Parathyroid adenoma (tissue), 2 donors: ENCODE results near the gene FNDC1.

Experiments used
- H2AFZ ChIP-seq: fragments of 300-600 bp; sonication (generic); one replicate; pipeline ENCODE4 v1.7.0; 2017; ENCODE audit warnings: antibody characterized with exemption, mild to moderate bottlenecking
- H3K27ac ChIP-seq: fragments of 300-600 bp; sonication (generic); one replicate; pipeline ENCODE4 v1.7.0; 2017
- H3K27me3 ChIP-seq: fragments of 300-600 bp; sonication (generic); one replicate; pipeline ENCODE4 v1.7.0; 2017; ENCODE audit warnings: low read length; ENCODE audit not compliant: control insufficient read depth, insufficient read depth
- H3K36me3 ChIP-seq: fragments of 300-600 bp; sonication (generic); one replicate; pipeline ENCODE4 v1.7.0; 2017; ENCODE audit warnings: low read length; ENCODE audit not compliant: control insufficient read depth, insufficient read depth
- H3K4me1 ChIP-seq: fragments of 300-600 bp; sonication (generic); one replicate; pipeline ENCODE4 v1.7.0; 2017; ENCODE audit warnings: control low read depth
- H3K4me2 ChIP-seq: fragments of 300-600 bp; sonication (generic); one replicate; pipeline ENCODE4 v1.7.0; 2017; ENCODE audit warnings: low read length
- H3K4me3 ChIP-seq: fragments of 300-600 bp; sonication (generic); one replicate; pipeline ENCODE4 v1.7.0; 2017; ENCODE audit warnings: low read depth, low read length
- H3K79me2 ChIP-seq: fragments of 300-600 bp; sonication (generic); one replicate; pipeline ENCODE4 v1.7.0; 2017; ENCODE audit warnings: control low read depth
- H3K9ac ChIP-seq: fragments of 300-600 bp; sonication (generic); one replicate; pipeline ENCODE4 v1.7.0; 2017; ENCODE audit warnings: mild to moderate bottlenecking
- H3K9me3 ChIP-seq: fragments of 300-600 bp; sonication (generic); one replicate; pipeline ENCODE4 v1.7.0; 2017; ENCODE audit warnings: low read length; ENCODE audit not compliant: control insufficient read depth
- TF ChIP-seq, protein P1 (sequence below): fragments of 300-600 bp; sonication (generic); IDR thresholded peaks from one replicate; pipeline ENCODE4 v1.7.0; 2017; ENCODE audit warnings: antibody characterized with exemption, mild to moderate bottlenecking
- donor health status: primary hyperparathyroidism.

FNDC1 gene

DNA sequence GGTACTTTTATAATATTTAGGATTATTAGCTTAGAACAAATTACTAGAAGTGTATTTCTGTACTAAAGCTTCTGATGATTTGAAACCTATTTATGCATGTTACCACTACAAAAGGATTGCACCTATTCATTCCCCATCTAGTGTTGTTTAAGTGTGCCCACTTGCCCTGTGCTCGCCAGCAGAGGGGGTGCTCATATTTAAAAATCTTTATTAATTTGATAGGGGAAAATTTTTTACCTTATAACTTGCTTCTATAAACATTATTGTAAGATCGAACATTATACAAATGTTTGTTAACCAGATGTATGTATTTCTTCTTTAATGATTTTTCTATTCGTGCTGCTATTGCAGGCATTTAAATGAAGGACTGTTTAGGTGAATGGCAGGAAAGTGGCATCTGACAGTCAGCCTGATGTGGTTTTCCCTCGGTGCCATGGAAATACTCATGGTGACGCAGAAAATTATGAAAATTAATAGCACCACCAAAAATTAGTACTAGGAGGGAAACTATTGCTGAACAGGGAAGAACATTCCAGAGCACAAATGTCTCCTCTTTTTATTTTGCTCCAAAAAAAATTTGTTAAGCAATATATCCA, 44.1 kb upstream of the FNDC1 start:
- H3K27me3 ChIP-seq, result no peaks in the 10 kb centered on the region
- no peak overlapping the region for H3K4me3 ChIP-seq
- H3K79me2 ChIP-seq, result no peaks in the 10 kb centered on the region
- H2AFZ ChIP-seq, result no peak overlapping the region
- no peak overlapping the region for H3K4me2 ChIP-seq
- no peaks in the 10 kb centered on the region for H3K36me3 ChIP-seq
- no peak overlapping the region for H3K27ac ChIP-seq
- TF ChIP-seq, protein P1, sequence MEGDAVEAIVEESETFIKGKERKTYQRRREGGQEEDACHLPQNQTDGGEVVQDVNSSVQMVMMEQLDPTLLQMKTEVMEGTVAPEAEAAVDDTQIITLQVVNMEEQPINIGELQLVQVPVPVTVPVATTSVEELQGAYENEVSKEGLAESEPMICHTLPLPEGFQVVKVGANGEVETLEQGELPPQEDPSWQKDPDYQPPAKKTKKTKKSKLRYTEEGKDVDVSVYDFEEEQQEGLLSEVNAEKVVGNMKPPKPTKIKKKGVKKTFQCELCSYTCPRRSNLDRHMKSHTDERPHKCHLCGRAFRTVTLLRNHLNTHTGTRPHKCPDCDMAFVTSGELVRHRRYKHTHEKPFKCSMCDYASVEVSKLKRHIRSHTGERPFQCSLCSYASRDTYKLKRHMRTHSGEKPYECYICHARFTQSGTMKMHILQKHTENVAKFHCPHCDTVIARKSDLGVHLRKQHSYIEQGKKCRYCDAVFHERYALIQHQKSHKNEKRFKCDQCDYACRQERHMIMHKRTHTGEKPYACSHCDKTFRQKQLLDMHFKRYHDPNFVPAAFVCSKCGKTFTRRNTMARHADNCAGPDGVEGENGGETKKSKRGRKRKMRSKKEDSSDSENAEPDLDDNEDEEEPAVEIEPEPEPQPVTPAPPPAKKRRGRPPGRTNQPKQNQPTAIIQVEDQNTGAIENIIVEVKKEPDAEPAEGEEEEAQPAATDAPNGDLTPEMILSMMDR, result no peak
- no peak overlapping the region for H3K9ac ChIP-seq
- H3K4me1 ChIP-seq, result no peaks in the 10 kb centered on the region
- no peaks in the 10 kb centered on the region for H3K9me3 ChIP-seq

DNA sequence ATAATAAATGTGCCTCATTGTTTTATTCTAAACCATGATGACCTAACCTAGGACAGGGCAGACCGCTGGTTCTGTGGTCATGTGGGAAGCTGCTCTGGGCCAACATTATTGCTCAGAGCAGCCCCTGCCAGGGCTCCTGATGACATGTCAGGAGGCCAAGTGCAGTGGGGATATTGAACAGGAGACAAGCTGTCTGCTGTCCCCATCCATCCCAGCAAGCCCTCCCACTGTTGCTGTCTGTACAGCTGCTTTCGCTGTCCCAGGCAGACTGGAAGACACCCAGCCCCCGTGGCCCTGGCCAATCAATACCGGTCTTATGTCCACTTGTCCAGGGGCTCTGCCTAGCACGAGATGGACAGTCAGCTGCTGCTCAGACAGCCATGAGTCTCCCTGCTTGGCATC, 43.2 kb upstream of the FNDC1 start:
- Histone ChIP-seq H3K4me1 (no peaks in the 10 kb centered on the region), H3K36me3 (no peaks in the 10 kb centered on the region), H3K9ac (no peak overlapping the region), H3K4me2 (no peak overlapping the region), H2AFZ (no peak overlapping the region), H3K9me3 (no peaks in the 10 kb centered on the region), H3K4me3 (no peak overlapping the region), H3K27me3 (no peaks in the 10 kb centered on the region), H3K79me2 (no peaks in the 10 kb centered on the region), H3K27ac (no peak overlapping the region)
- TF ChIP-seq, protein P1, result no peak

DNA sequence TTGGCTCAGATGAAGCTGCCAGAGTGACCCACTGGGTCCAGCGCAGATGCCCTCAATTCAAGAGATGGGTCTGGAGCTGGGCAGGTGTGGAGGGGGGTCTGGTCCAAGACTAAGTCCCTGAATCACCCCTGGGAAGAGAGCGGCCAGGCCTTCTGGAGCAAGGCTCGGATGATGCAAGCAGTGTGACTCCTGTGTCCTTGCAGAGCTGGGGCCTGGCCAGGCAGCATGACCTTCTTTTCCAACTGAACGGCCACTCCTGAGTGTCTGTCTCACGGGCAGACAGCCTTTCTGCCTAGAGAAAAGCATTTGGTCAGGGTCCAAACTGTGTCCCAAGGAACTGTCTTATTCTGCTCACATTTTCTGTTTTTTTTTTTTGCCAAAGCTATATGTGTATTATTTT, 42.6 kb upstream of the FNDC1 start:
- Histone ChIP-seq H3K4me1 (no peaks in the 10 kb centered on the region), H3K27me3 (no peaks in the 10 kb centered on the region), H2AFZ (no peak overlapping the region), H3K4me3 (no peak overlapping the region), H3K9ac (no peak overlapping the region), H3K4me2 (no peak overlapping the region), H3K79me2 (no peaks in the 10 kb centered on the region), H3K36me3 (no peaks in the 10 kb centered on the region), H3K9me3 (no peaks in the 10 kb centered on the region), H3K27ac (no peak overlapping the region)
- TF ChIP-seq, protein P1, result no peak

DNA sequence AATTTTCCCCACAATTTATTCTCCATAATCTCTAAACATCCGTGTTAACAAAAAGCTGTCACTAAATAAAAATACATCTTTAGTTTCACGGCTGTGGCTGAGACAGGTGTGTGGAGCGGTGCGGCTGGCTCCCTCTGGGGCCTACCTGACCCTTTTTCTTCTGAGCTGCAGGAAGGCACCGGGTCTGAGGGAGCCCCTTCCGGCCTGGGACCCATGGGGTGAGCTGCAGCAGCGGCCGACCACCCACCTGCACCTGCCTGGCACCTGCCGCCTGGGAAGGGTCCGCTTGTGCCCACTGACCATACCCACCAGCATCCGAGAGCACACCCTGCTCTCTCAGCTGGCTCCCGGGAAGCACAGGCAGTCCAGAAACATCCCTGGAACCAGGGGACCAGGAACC, 41.5 kb upstream of the FNDC1 start:
- Histone ChIP-seq H3K9me3 (no peaks in the 10 kb centered on the region), H2AFZ (no peak overlapping the region), H3K4me2 (no peak overlapping the region), H3K27ac (no peak overlapping the region), H3K4me3 (no peak overlapping the region), H3K9ac (no peak overlapping the region), H3K36me3 (no peaks in the 10 kb centered on the region), H3K27me3 (no peaks in the 10 kb centered on the region), H3K4me1 (no peaks in the 10 kb centered on the region), H3K79me2 (no peaks in the 10 kb centered on the region)
- TF ChIP-seq, protein P1, result no peak

DNA sequence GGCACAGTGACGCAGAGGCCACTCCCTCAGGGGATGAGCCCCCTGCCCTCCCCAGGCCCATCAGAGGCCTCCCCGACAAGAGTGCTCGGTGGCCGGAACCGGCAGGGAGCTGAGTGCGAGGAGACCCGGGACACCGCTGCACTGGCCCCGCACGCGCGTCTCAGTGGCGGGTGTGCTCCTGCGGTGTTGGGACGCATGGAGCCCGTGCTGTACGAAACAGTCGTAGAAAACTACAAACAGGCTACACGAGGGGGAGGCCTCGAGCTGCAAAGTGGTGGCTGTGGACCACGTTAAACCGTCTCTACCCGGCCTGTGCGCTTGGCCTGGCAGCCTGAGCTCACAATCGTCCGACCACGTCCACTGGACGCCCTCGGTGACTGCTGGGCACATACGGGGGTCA, 40.2 kb upstream of the FNDC1 start:
- no peaks in the 10 kb centered on the region for H3K4me1 ChIP-seq
- H3K79me2 ChIP-seq, result no peaks in the 10 kb centered on the region
- H3K27ac ChIP-seq, result no peak overlapping the region
- TF ChIP-seq, protein P1, result no peak
- H2AFZ ChIP-seq, result no peak overlapping the region
- no peak overlapping the region for H3K4me3 ChIP-seq
- no peak overlapping the region for H3K4me2 ChIP-seq
- H3K36me3 ChIP-seq, result no peaks in the 10 kb centered on the region
- H3K9ac ChIP-seq, result no peak overlapping the region
- no peaks in the 10 kb centered on the region for H3K9me3 ChIP-seq
- no peaks in the 10 kb centered on the region for H3K27me3 ChIP-seq
